Measurements from ENCODE around the gene SLC9A9. TPM values are rescaled to one million over a fixed set of nuclear protein-coding genes. Genes with fewer than 3 reads are reported as not detected.

The SLC9A9 gene
- total and polyA plus RNA-seq, 9 of the 15 experiments (the other 6 are each of a cell fraction or from before 2014, with no cell fraction given), result 0.03 to 0.13 TPM; not detected in 7

GRCh38 chr3:143831208-143831607, 17.1 kb downstream of the SLC9A9 start:
- no peak overlapping the region for H2AFZ ChIP-seq (ENCODE audit: low read depth, low read length)
- H3K79me2 ChIP-seq (ENCODE audit: control insufficient read depth, insufficient read depth, low read length), result no peaks in the 10 kb centered on the region
- H4K20me1 ChIP-seq (replicated peaks; ENCODE audit: control insufficient read depth, insufficient read depth, low read length), result no peaks in the 10 kb centered on the region
- no peaks in the 10 kb centered on the region for H3K27me3 ChIP-seq (ENCODE audit: control insufficient read depth in 2 of 2, insufficient read depth in 2 of 2, low read length in 2 of 2)
- no TSS peak for BruUV-seq (replicated peaks)
- no peaks in the 10 kb centered on the region for H3K36me3 ChIP-seq (ENCODE audit: control insufficient read depth, insufficient read depth, low read length)
- no peak overlapping the region for H3K27ac ChIP-seq (ENCODE audit: extremely low read depth, low read depth, low read length)
- H3K9ac ChIP-seq (ENCODE audit: insufficient read depth in 1 of 2, low read depth in 2 of 2, low read length in 2 of 2), result no peak overlapping the region
- FAIRE-seq, result no peak
- H3K4me1 ChIP-seq (replicated peaks in 1 of 2; ENCODE audit: control insufficient read depth in 2 of 2, insufficient read depth in 2 of 2, low read length in 2 of 2), result no peaks in the 10 kb centered on the region
- 0% methylated on average over 2 of the region's 2 CpGs for WGBS (ENCODE audit: insufficient coverage, low coverage, missing lambda C conversion rate)
- in situ Hi-C loops (cut with MboI), result no loop called here
- intact Hi-C loops (cut with micrococcal nuclease), result no loop called here
- ChIA-PET CTCF (ENCODE audit: low intra/inter-chr PET ratio) (no interaction called here), POLR2A (no interaction called here)
- no peak overlapping the region for H3K4me2 ChIP-seq (ENCODE audit: insufficient read depth, low read length)
- DNase-seq (ENCODE audit: extremely low read depth in 1 of 4, low spot score in 3 of 4), result no peak
- H3K9me3 ChIP-seq (replicated peaks; ENCODE audit: control insufficient read depth, insufficient read depth, low read depth, low read length), result no peaks in the 10 kb centered on the region
- no peak for ATAC-seq
- no peaks in the 10 kb centered on the region for H3K9me1 ChIP-seq (ENCODE audit: control insufficient read depth, insufficient read depth, low read length)
- no peak overlapping the region for H3K4me3 ChIP-seq
- TF ChIP-seq RHOXF2B (CRISPR knock-in tag; conservative IDR thresholded peaks at IDR 0.05), result no peak
- TF ChIP-seq ZNF639 (CRISPR knock-in tag; conservative IDR thresholded peaks at IDR 0.05 in 1 of 2, IDR thresholded peaks at IDR 0.05 in 1 of 2), result no peak
- no peak for TF ChIP-seq KDM1A (IDR thresholded peaks at IDR 0.05)
- TF ChIP-seq GTF2B (IDR thresholded peaks at IDR 0.05; ENCODE audit: extremely low read depth, insufficient read length), result no peak
- TF ChIP-seq ARHGAP35 (IDR thresholded peaks at IDR 0.05; ENCODE audit: partially characterized antibody), result no peak
- no peak for TF ChIP-seq ZNF518B (CRISPR knock-in tag; IDR thresholded peaks at IDR 0.05)
- TF ChIP-seq XRCC5 (IDR thresholded peaks at IDR 0.05; ENCODE audit: low read depth, low read length), result no peak
- TF ChIP-seq TAF1 (IDR thresholded peaks at IDR 0.05; ENCODE audit: control insufficient read depth, extremely low read depth, insufficient read depth, low read length, severe bottlenecking), result no peak
- no peak for TF ChIP-seq ZNF79 (CRISPR knock-in tag; IDR thresholded peaks at IDR 0.05; ENCODE audit: low read depth)
- no peak for TF ChIP-seq RCOR1 (IDR thresholded peaks at IDR 0.05; ENCODE audit: borderline replicate concordance in 1 of 2, low read depth in 2 of 2, low read length in 2 of 2)
- no peak for TF ChIP-seq HLTF (IDR thresholded peaks at IDR 0.05)
- no peak for TF ChIP-seq ETV1 (tag; conservative IDR thresholded peaks at IDR 0.05; ENCODE audit: low read depth)
- TF ChIP-seq ZNF583 (CRISPR knock-in tag; IDR thresholded peaks at IDR 0.05), result no peak
- no peak for TF ChIP-seq SP1 (CRISPR knock-in tag; IDR thresholded peaks at IDR 0.05)
- TF ChIP-seq FOXJ2 (tag; IDR thresholded peaks at IDR 0.05), result no peak
- no peak for TF ChIP-seq ZHX1 (conservative IDR thresholded peaks at IDR 0.05; ENCODE audit: low read length)
